Right lobe of liver (tissue), 4 donors: Measurements from ENCODE around the gene CDIP1.

ENCODE experiments used
- CTCF ChIP-seq, 4 donors: fragments of 200-600 bp in 3 of 4; fragments of 450-650 bp in 1 of 4; IDR thresholded peaks; one replicate each; pipeline versions ENCODE4 v1.5.1 to v1.8.0; 2016 to 2022; ENCODE audit warnings: antibody characterized with exemption in 4 of 4, mild to moderate bottlenecking in 2 of 4
- POLR2A ChIP-seq: fragments of 450-650 bp; IDR thresholded peaks from one replicate; pipeline ENCODE4 v1.6.1; 2017; ENCODE audit warnings: antibody characterized with exemption, mild to moderate bottlenecking
- donor health status: DM: no; HTN: no; CAD: no.
- donor health status: DM: no; HTN: no; CAD: no.
- donor health status: DM: no; HTN: yes; CAD: no.

GRCh38 chr16:4532238-4532637 lies 6.3 kb downstream of the CDIP1 start:
- TF ChIP-seq POLR2A, result no peak
- TF ChIP-seq CTCF (IDR thresholded peaks at IDR 0.05), result no peak
